ENCODE measurements around the gene MYZAP.
"Not testable (repeated sequence)": the region's sequence is repeated elsewhere in the genome, so short reads cannot be mapped to it uniquely, and the experiment has no call there.

The MYZAP gene

DNA sequence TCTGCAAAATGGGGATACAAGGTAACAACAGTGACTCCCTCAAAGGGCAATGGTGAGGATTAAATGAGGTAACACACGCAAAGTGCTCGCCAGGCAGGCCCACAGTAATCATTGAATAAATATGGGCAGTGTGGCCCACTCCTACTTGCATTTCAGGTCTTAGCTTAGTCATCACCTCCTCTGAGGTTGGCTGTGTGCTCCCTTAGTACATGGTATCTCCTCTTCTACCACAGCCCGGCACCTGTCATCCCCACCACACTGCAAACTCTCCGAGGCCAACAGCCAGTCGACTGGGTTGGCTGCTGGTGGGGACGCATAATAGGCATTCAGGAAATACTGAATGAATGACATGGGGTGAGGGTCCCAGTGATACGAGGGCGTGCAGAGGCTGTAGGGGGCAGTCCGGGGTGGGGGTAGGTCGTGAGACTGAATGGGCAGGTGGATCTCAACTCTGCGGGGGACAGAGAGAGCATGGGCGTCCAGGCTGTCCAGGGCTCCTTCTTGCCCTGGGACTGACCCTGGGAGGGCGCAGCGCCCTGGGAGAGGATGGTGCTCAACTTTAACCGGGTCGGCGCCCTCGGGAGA is 375 bp upstream of the MYZAP start:
- in situ Hi-C loops (cut with MboI; ENCODE audit: low sequenced_read_pairs), result no loop called here

DNA sequence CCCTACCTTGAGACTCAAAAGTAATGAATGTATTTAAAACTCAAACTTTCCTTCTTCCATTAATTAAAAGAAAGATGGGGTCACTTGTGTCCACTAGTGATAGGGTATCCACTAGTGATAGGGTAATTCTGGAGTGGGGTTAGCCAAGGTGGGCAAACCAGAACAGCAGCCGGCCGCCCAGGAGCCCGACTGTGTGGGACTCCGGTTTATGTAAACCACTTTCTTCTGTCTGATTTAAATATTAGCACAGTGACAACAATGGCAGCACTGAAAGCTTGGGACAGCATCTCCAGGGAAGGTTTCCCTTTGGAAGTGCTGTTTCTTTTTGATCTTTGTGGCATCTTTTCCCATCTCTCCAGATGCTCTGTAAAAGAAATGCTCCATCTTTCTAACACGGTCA is 722 bp downstream of the MYZAP start:
- in situ Hi-C loops (cut with MboI; ENCODE audit: low sequenced_read_pairs), result no loop called here

DNA sequence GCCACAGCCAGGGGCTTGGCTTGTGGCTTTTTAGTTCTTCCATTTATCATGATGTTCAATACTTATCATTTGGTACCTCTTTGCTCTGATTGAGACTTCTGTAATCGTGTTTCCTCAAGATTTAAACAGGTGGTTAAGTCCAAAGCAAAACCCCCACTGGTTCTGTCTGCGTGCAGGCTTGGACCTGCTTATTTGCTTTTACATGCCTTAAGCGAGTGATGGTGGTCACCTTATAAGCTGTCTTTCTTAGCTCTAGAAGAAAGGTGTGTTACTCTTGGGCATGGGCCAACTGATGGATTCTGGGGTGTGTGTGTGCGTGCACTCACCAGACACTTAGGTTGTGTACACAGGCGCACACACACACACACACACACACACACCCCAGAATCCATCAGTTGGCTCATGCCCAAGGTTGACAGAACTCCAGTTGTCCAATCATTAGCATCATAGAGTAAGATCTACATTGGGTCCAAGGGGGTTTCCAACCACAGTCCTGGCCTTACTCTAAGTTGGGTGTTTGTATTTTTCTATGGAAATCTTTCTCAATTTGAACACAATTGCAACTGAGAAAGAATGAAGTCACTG is 1.2 kb downstream of the MYZAP start:
- in situ Hi-C loops (cut with MboI; ENCODE audit: low sequenced_read_pairs), result no loop called here

DNA sequence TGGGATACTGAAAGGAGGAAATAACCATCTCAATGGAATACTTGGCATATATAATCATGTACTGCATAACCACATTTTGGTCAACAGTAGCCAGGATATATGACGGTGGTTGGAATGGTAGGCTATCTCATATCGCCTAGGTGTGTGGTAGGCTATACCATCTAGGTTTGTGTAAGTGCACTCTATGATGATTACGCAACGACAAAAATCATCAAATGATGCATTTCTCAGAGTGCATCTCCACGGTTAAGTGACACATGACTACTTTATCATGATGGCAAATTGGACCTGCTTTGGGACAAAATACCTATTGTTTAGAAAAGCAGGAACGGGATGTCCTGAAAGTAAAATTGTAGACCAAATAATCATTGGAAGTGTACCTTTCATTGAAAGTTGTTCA is 2.8 kb downstream of the MYZAP start:
- in situ Hi-C loops (cut with MboI; ENCODE audit: low sequenced_read_pairs), result no loop called here

DNA sequence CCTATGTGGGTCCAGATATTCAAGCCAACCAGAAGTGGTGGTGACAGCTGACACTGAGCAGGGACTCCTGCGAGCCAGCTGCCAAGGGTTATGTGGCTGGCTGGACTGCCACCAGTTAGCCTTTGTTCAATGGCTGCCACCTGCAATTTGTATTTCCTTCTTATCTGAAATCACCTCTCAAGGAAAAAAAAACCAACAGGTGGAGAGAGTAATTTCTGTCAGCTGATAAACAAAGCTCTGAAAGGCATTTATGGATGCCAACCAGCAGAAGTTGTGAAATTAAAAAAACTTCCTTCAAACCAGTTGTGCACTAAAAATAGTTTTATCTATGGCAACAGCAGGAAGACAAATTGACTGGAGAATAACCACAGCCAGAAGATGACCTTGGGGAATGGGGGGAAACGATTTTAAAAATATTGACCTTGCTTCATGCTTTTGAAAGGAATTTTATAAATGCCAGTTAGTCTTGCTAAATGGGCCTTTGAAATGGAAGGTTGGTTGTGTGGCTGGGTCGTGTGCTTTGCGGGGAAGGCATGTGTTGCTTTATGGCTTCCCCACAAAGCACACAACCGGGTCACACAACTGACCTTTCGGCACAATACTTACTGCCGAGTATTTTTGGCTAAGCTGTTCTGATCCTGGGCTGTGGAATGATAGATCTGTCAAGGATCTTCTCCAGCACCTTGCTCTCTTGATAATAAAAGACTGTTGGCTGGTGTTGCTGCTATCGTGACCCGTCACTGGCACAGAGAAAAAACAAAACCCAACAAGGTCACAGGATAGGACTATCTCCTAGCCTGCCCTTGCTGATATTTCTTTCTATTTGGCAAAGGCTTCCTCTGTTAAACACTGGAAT is 3.5 kb downstream of the MYZAP start:
- in situ Hi-C loops (cut with MboI; ENCODE audit: low sequenced_read_pairs), result no loop called here

DNA sequence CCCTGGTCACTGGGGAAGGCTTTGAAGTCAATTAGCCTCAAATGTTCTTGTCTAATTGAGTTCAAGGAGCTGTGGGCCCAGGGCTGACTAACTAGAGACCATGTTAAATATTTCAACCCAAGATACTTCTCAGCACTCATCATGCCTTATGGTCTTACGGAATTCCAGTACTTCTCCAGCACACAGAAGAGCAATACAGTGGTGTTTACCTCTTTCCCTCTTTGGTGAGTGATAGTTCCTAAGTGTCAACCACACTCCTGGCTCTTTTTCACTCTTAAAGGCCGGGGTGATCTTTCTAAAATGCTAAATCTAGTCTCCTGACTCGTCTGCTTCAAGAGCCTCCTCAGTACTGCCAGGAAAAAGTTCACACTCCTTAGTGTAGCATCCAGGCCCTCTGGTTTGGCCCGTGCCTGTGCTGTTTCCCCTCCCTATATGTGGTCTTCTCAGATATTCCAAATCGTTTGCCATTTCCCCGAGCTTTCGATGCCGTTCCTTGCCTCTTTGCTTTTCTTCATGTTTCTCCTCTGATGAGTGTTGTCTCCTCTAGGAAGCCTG is 4.7 kb downstream of the MYZAP start:
- in situ Hi-C loops (cut with MboI; ENCODE audit: low sequenced_read_pairs), result no loop called here

DNA sequence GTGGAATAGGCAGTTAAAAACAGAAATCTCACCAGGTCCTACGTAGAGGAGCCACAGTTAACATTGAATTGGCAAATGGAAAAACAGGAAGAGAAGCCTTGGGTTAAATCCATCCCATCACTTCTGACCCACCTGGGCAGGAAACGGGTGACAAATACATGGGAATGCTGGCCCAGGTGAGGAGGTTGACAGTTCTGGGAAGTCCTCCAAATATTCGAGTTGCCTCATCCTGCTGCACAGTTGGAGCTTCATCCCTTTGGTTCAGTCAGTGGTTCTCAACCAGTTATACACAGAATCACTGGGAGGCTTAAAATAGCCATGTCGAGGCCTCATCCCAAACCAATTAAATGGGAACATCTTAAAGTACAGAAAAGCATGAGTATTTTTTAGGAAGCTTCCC is 5.3 kb downstream of the MYZAP start:
- in situ Hi-C loops (cut with MboI; ENCODE audit: low sequenced_read_pairs), result no loop called here

DNA sequence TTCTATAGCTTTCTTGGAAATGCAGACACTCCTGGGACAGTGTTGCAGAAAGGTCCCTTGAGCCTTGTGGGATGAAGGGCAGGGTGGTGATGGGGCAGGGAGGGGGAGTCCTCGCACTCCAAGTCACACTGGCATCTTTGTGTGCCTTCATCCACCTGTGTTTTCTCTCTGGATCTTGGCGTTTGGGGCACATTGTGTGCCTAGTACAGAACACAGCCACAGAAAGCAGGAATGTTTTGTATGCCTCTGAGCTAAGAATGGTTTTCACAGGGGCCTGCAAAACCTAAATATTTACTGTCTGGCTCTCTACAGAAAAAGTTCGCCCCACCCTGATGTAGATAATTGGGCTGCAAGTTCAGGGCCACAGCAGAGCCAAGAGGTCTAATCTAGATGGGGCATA is 5.7 kb downstream of the MYZAP start:
- in situ Hi-C loops (cut with MboI; ENCODE audit: low sequenced_read_pairs), result no loop called here

DNA sequence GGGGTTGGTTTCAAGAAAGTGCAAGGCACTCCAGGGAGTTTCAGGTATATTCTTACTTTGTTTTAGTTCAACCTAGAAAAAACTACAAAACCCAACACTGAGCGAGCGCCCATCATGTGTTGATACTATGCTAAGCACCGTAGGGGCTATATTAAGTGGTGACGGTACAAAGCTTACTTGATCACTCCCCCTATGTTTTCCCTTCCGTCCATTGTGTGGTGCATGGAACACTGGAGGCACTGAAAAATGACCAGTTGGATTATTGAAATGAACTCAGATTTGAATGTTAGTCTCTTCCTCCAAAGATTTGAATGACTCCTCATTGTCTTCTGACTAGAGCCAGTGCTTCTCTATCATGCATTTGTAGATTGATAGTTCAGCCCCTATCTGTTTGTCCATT is 6.6 kb downstream of the MYZAP start:
- in situ Hi-C loops (cut with MboI; ENCODE audit: low sequenced_read_pairs), result no loop called here

DNA sequence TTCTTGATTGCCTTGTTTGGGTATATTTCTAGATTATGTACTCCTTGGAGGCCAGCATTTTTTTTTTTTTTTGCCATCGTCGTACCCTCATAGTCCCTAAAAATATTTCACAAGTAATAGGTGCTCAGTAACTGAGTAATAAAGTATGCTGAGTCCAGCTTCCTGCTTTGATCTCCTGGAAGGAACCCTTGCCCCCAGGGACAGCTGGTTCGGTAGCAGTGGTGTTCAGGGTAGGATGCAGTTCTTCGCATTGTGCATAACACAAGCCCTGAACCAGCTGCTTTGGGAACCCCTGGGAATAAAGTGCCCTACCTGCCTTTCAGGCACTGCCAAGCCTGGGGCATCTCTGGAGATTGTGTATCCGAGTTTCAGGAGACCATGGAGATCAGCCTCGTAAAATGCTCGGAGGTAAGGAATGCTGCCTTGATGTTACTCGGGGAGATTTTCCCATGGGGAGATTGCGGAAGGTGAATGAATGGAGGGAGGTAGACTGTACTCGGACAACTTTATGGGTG is 7.6 kb downstream of the MYZAP start:
- in situ Hi-C loops (cut with MboI; ENCODE audit: low sequenced_read_pairs), result no loop called here

DNA sequence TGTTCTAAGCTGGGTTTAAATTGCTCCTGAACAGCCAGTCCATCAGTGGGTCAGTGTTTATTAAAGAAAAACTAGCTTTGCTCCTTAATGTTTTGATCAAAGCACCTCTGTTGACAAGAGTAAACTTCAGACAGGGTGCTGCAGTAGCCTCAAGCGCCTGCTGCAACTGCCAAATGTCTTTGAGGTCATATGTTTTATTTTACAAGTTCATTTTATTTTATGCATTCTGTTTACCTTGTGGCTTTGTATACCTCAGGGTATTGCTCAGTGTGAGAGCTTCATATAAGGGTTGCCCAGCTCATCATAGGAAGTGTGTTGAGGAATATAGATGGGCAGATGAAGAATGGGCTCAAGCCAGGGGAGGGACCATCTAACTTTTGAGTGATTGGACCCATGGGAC is 8.5 kb downstream of the MYZAP start:
- in situ Hi-C loops (cut with MboI; ENCODE audit: low sequenced_read_pairs), result no loop called here

DNA sequence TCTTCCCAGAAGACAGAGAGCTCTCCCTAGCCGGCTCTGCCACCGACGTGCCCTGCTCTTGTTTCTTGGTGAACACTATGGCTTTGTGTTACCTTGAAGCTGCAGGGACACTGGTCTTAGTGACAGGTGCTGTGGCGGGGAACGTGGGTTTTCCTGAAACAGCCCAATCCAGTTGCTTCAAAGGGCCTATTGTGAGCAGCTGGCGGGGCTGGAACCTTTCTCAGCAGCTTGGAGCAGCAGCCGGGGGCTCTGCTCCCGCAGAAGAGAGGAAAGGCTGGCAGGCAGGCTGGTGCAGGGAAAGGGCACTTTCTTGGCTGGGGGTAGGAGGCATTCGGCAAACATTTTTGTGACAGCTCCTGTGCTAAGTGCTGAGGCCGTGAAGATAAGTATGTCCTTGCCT is 12.8 kb downstream of the MYZAP start:
- in situ Hi-C loops (cut with MboI; ENCODE audit: low sequenced_read_pairs), result no loop called here

DNA sequence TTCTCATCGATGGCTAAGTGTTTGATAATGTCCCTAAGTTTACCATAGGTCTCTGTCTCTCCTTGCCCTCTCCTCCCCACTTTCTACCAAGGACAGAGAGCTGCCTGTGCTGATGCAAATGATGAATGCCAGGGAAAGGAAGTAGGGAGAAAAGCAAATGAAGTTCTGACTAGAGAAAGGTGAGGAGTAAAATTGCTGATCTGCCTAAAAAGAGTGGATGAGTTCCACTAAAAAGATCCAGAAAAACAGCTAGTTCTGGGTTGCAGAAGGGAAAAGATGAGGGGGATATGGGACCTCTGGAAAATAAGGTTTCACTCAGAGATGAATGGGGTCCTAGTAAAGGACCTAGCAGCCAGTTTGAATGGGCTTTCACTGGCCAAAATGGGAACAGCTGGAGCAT is 13.8 kb downstream of the MYZAP start:
- in situ Hi-C loops (cut with MboI; ENCODE audit: low sequenced_read_pairs), result no loop called here

DNA sequence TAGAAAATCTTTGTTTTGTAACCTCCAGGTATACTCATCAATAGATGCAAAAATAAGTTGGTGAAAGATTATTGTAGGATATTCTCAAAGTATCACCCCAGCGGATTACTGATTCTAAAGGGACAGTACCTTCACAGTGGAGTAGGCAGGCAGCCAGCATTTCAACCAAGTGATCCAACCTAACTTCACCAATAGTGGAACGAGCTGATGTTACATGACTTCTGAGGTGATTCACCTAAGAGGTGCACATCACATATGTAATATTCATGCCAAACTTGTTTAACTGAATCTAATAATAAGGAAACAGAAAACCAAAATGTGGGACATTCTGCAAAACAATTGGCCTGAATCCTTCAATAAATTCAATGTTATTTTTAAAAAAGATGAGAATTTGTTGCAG is 14.3 kb downstream of the MYZAP start:
- in situ Hi-C loops (cut with MboI; ENCODE audit: low sequenced_read_pairs), result no loop called here

DNA sequence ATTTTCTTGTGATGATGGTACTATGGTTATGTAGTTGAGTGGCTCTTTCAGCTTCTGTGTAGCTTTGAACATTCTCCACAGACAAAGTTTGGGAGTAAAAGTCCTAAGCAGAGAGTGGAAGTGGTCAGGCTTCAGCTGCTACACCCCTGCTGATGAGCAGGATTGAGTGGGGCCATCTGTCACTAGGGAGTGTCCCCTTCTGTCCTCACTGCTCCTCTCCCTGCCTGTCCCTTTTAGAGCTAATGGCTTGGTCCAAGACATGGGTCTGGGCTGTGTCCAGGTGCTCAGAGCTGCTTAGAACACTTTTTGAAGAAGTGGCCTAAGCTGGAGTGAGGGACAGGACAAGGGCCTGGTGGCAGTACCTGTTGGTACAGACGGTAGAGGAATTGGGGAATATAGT is 15.1 kb downstream of the MYZAP start:
- in situ Hi-C loops (cut with MboI; ENCODE audit: low sequenced_read_pairs), result no loop called here

DNA sequence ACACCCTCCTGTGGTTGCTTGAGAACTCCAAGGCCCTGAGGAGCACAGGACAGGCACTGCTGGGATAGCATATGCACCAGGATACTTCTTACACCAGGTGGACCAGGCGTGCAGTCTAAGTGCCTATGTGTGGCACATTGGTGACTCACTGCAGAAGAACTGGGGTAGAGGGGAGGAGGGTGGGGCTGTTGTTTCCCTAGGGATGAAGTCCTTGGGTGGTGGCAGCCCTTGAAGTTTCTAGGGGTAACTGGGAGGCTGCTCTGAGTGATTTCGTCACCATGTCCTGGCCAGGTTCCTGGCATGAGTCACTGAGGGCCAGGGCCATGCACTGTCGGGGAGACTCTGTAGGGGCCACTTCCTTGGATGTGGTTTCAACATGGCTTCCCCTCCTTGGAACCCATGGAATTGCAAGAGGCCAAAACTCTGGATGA is 15.9 kb downstream of the MYZAP start:
- in situ Hi-C loops (cut with MboI; ENCODE audit: low sequenced_read_pairs), result no loop called here

DNA sequence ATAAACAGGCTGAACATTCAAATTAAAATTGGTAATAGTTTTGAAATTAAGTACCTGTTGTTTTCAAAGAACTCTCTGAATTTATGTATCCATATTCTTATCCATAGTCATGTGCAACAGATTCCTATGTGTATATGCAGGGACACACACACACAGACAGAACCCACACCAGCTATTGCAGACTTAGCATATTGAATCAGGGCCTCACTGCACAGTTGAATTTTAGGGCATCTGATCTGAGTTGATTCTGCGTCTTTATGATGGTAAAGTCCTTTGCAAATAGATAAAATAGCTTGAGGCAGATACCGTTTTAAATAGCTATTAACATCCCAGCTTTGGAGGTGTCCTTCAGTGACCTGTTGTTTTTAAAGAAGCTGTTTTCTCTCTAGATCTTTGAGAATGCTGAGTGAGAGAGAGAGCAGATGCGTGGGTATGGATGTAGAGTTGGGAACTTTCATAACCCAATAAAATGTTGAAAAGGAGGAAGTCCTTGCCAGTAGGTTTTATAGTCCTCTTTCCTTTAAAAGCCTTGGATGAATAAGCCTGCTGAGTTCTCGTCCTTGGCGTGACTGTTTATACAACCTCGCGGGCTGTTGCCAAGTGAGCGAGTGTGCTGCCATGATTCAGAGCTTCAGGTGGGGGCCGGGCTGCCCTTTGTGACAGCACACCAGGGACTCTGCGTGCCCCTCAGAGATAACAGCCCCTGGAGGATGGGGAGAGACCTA is 18.3 kb downstream of the MYZAP start:
- in situ Hi-C loops (cut with MboI; ENCODE audit: low sequenced_read_pairs), result no loop called here

DNA sequence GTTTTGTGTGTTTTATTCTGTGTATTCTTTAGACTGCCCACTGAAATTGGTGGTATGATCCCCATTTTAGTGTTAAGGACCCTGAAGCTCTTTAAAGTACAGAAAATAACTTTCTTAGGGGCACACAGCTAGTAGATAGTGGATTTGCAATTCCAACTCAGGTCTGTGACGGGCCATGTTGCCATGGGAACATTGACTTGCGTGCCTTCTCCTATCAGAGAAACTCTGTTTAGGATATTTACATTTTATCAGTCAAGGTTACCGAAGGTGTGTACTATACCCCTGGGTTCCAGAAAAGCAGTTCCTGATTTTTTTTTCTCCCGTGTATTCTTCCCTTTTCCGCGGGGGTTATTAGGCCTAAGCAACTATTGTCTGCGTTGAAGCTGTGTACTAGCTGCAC is 19.4 kb downstream of the MYZAP start:
- in situ Hi-C loops (cut with MboI; ENCODE audit: low sequenced_read_pairs), result no loop called here

DNA sequence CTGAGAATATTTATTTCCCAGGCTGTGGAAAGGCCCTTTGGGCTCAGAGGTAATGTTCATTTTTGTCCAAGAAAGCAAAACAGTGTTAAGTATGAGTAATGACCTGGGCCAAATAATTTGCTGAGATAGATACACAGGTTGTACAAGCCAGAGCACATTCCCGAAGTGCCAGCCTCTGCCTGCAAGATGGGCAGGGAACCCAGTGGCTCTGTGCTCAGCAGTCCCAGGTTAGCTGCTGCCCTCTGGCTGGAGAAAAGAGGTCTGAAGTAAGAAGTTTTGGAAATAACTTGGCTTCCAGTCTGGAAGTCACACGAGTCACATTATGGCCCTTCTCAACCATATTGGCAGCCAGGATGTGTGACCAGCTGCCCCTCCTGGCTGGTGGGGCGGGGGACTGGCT is 20.2 kb downstream of the MYZAP start:
- in situ Hi-C loops (cut with MboI; ENCODE audit: low sequenced_read_pairs), result no loop called here

DNA sequence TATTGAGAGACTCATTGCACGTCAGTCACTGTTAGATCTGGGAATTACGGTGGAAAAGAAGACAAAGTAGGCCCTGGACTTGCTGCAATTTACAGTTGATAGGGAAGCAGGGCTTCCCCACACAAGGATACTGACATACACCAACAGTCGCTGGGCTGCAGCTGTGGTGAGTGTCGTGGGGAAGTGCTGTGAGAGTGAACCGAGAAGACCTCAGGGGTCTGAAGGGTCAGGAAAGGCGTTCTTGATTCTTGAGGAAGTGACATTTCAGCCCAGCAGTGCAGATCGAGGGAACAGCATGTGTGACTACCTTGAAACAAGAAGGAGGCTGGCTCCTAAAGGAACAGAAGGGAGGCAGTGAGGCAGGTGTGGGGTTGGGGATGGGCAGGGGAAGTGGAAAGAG is 22.5 kb downstream of the MYZAP start:
- in situ Hi-C loops (cut with MboI; ENCODE audit: low sequenced_read_pairs), result no loop called here

DNA sequence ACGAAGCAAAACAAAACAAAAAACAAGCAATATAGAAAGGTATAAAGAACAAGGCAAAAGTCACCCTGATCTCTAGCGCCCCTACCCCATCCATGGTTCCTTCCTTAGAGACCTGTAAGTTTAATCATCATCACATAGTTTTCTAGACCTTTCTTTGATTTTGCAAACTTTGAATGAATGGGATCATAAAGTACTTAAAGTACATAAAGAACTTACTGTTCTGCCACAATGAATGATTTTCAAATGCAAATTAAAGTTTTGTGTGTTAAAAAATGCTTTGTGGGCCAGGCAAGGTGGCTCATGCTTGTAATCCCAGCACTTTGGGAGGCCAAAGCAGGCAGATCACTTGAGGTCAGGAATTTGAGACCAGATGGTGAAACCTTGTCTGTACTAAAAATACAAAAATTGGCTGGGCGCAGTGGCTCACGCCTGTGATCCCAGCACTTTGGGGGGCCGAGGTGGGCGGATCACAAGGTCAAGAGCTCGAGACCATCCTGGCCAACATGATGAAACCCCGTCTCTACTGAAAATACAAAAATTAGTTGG is 24.3 kb downstream of the MYZAP start:
- in situ Hi-C loops (cut with MboI; ENCODE audit: low sequenced_read_pairs), result not testable (repeated sequence)

Data from hTERT RPE-1 (cell line).